ENCODE measurements around the gene ASB10. TPM values are rescaled to one million over a fixed set of nuclear protein-coding genes. Genes with fewer than 3 reads are reported as not detected.

ASB10 gene
- total RNA-seq, 1 donor from 2014 or later, result not detected

Other genes starting within 250 kb of the ASB10 start
- 1.2 and 2.3 TPM in 2 replicates for gene KCNH2, start 208.9 kb downstream of the ASB10 start, total RNA-seq
- gene NOS3, start 196.2 kb downstream of the ASB10 start, total RNA-seq, result 0.15 and 0.35 TPM in 2 replicates
- 0.10 TPM in 1 of 2 replicates, not detected in the other for gene ATG9B, start 162.8 kb downstream of the ASB10 start, total RNA-seq
- 31.0 and 43.4 TPM in 2 replicates for gene ABCB8, start 158.8 kb downstream of the ASB10 start, total RNA-seq
- 0.15 TPM in 1 of 2 replicates, not detected in the other for gene ASIC3, start 138.7 kb downstream of the ASB10 start, total RNA-seq
- gene CDK5, start 129.4 kb downstream of the ASB10 start, total RNA-seq, result 14.8 and 16.8 TPM in 2 replicates
- 92.4 and 137 TPM in 2 replicates for gene SLC4A2, start 127.7 kb downstream of the ASB10 start, total RNA-seq
- gene FASTK, start 106.4 kb downstream of the ASB10 start, total RNA-seq, result 59.3 and 63.7 TPM in 2 replicates
- 34.9 and 41.5 TPM in 2 replicates for gene TMUB1, start 103.8 kb downstream of the ASB10 start, total RNA-seq
- 36.3 and 41.2 TPM in 2 replicates for gene AGAP3, start 100.8 kb downstream of the ASB10 start, total RNA-seq
- not detected in 2 replicates for gene GBX1, start 19.6 kb downstream of the ASB10 start, total RNA-seq
- gene H2BK1, start 23.2 kb upstream of the ASB10 start, total RNA-seq, result not detected in 2 replicates
- gene ABCF2, start 40.0 kb upstream of the ASB10 start, total RNA-seq, result 80.6 and 82.7 TPM in 2 replicates
- gene CHPF2, start 45.2 kb upstream of the ASB10 start, total RNA-seq, result 49.1 and 65.9 TPM in 2 replicates
- gene SMARCD3, start 61.4 kb upstream of the ASB10 start, total RNA-seq, result 3.8 and 15.0 TPM in 2 replicates
- gene NUB1, start 154.6 kb upstream of the ASB10 start, total RNA-seq, result 50.4 and 53.6 TPM in 2 replicates
- 1.5 TPM in 1 of 2 replicates, not detected in the other for gene WDR86, start 222.8 kb upstream of the ASB10 start, total RNA-seq

Measured in renal cortical epithelial cell (primary cell).